Measurements from ENCODE around the gene UNC79.

GRCh38 chr14:93736378-93737014 is 305.8 kb downstream of the UNC79 start:
- no peak for TF ChIP-seq RARB (CRISPR knock-in tag; IDR thresholded peaks at IDR 0.05)
- TF ChIP-seq ZFP3 (CRISPR knock-in tag; IDR thresholded peaks at IDR 0.05) = no peak
- no peak for TF ChIP-seq SNAI2 (CRISPR knock-in tag; IDR thresholded peaks at IDR 0.05)
- no peak for TF ChIP-seq ESRRG (CRISPR knock-in tag; IDR thresholded peaks at IDR 0.05)
- no peak for TF ChIP-seq PATZ1 (CRISPR knock-in tag; IDR thresholded peaks at IDR 0.05; ENCODE audit: borderline replicate concordance)
- no peak for TF ChIP-seq ZNF8 (CRISPR knock-in tag; IDR thresholded peaks at IDR 0.05)
- TF ChIP-seq ARNTL (CRISPR knock-in tag; IDR thresholded peaks at IDR 0.05; ENCODE audit: borderline replicate concordance, low read depth) = no peak
- no peak for TF ChIP-seq CSRNP3 (CRISPR knock-in tag; IDR thresholded peaks at IDR 0.05)
